NOMO-1 treated with dmso at 0.1 percent for 144 hours (cell line): ENCODE measurements around the gene ELAVL4.

ENCODE experiments used
- DNase-seq: peaks from one replicate; lab custom pipeline; 2025; ENCODE audit not compliant: unreplicated experiment; lab: John Stamatoyannopoulos, UW

The ELAVL4 gene

DNA sequence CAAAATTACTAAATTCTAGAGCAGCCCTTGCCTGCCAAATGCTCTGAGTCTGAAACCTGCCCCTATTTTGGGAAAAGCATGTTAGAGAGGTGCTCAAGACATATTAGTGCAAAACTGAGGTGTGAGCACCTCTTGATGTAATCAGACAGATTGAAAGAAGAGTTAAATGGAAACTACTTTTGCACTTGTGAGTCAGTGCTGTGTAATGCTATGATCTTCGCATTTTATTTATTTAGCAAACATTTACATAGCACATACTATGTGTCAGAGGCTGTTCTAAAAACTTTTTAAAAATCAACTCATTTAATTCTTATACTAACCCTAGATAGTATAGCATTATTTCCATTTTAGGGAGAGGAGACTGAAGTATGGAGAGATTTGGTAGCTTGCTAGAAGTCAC lies 138.1 kb downstream of the ELAVL4 start:
- no peak for DNase-seq

DNA sequence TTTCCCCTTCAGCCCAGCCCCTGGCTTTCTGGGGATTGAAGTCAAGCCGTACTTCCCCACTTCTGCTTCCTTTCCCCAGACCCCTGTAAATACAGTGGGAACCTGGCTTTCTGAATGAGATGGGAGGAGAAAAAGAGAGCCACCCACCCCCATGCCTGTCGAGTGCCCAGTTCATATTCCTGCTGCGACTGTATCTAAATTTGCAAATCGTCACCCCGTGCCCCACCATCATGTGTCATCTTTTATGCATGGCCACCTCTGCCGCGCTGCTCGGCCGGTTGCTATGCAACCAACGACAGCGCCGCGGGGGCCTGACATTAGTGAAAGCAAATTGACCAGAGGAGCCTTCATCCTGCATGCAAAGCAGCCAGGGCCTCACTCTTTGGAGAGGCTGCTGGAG lies 143.0 kb downstream of the ELAVL4 start:
- no peak for DNase-seq

DNA sequence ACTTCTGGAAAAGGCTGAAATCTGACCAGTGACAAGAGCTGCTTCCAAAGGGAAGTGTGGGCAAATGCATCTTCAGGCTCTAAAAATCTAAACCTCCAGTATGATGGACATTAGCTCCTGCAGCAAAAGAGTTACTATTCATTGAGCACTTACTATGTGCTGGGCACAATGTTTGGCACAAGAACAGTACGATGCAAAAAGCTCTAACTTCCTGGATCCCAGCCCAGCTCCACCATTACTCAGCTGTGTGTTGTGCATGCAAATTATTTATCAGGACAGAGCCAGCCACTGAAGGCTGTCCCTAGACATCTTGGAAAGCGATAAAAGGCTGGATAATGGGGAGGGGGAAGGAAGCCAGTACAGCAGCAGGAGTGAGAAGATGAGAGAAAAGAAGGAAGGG lies 143.5 kb downstream of the ELAVL4 start:
- no peak for DNase-seq
